IPS-NIHi7 (cell line): ENCODE results near the gene WDR5B.
A peak's percentile ranks its signal among the peaks of the same experiment; 100 is the strongest.
"Not testable (repeated sequence)": the region's sequence is repeated elsewhere in the genome, so short reads cannot be mapped to it uniquely, and the experiment has no call there.

Experiments used
- DNase-seq: peaks from one replicate; pipeline ENCODE4 v3.0.0; 2012; ENCODE audit warnings: mixed read lengths; ENCODE audit errors: extremely low spot score

Gene WDR5B

GRCh38 chr3:122415762-122416654 lies at the start of gene WDR5B:
TSS of gene WDR5B (minus strand) at chr3:122416062. CDS start at chr3:122415528, 534 bp downstream.
- DNase-seq: peak; percentile 100

- no peak for DNase-seq
Observed at GRCh38 chr3:122464659-122465058, 48.8 kb upstream of the WDR5B start.

- no peak for DNase-seq
Observed at GRCh38 chr3:122462406-122462805, 46.5 kb upstream of the WDR5B start.

- DNase-seq: no peak
Observed at GRCh38 chr3:122461806-122462205, 45.9 kb upstream of the WDR5B start.

- DNase-seq: peak; percentile 15
Observed at GRCh38 chr3:122458992-122459391, 43.1 kb upstream of the WDR5B start.

GRCh38 chr3:122457706-122458105 lies 41.8 kb upstream of the WDR5B start:
- DNase-seq: no peak

GRCh38 chr3:122456074-122456473 lies 40.2 kb upstream of the WDR5B start:
- no peak for DNase-seq

- no peak for DNase-seq
Observed at GRCh38 chr3:122451371-122451770, 35.5 kb upstream of the WDR5B start.

- DNase-seq: not testable (repeated sequence)
Observed at GRCh38 chr3:122448218-122448617, 32.4 kb upstream of the WDR5B start.

GRCh38 chr3:122444491-122444887 lies 28.6 kb upstream of the WDR5B start:
- DNase-seq: not testable (repeated sequence)

- not testable (repeated sequence) for DNase-seq
Observed at GRCh38 chr3:122443762-122444490, 28.1 kb upstream of the WDR5B start.

GRCh38 chr3:122443090-122443489 lies 27.2 kb upstream of the WDR5B start:
- peak; percentile 17 for DNase-seq

GRCh38 chr3:122435950-122436349 lies 20.1 kb upstream of the WDR5B start:
- no peak for DNase-seq

GRCh38 chr3:122430371-122430770 lies 14.5 kb upstream of the WDR5B start:
- no peak for DNase-seq

- DNase-seq: no peak
Observed at GRCh38 chr3:122427857-122428471, 12.1 kb upstream of the WDR5B start.

- DNase-seq: no peak
Observed at GRCh38 chr3:122421836-122422235, 6.0 kb upstream of the WDR5B start.

GRCh38 chr3:122421101-122421500 lies 5.2 kb upstream of the WDR5B start:
- no peak for DNase-seq

- DNase-seq: no peak
Observed at GRCh38 chr3:122416966-122417365, 1.1 kb upstream of the WDR5B start.

GRCh38 chr3:122415104-122415744 lies 638 bp downstream of the WDR5B start:
- peak; percentile 76 for DNase-seq

- DNase-seq: no peak
Observed at GRCh38 chr3:122414391-122414790, 1.5 kb downstream of the WDR5B start.

GRCh38 chr3:122410639-122411038 lies 5.2 kb downstream of the WDR5B start:
- DNase-seq: no peak

GRCh38 chr3:122410111-122410510 lies 5.8 kb downstream of the WDR5B start:
- DNase-seq: no peak
